Stimulated activated CD8-positive, alpha-beta memory T cell treated with anti-CD3 and anti-CD28 coated beads, Interleukin-7, amount 100 ng/mL, for 4 hours (primary cell): ENCODE results near the gene FGG.
"Not testable (repeated sequence)": the region's sequence is repeated elsewhere in the genome, so short reads cannot be mapped to it uniquely, and the experiment has no call there.

Experiments used
- DNase-seq, 2 donors: peaks; one replicate each; pipeline ENCODE4 v3.0.0-alpha.2; 2020; ENCODE audit warnings: low read depth in 2 of 2

The FGG gene

GRCh38 chr4:154611833-154612232, 623 bp downstream of the FGG start:
- DNase-seq, result no peak

- no peak for DNase-seq
These were observed 1.9 kb downstream of the FGG start for GRCh38 chr4:154610582-154610981.

GRCh38 chr4:154609532-154609931, 2.9 kb downstream of the FGG start:
- no peak for DNase-seq

GRCh38 chr4:154608361-154609252, 3.8 kb downstream of the FGG start:
- no peak for DNase-seq

GRCh38 chr4:154606728-154607723, 5.4 kb downstream of the FGG start:
- no peak for DNase-seq

GRCh38 chr4:154604696-154605200, 7.7 kb downstream of the FGG start:
- no peak for DNase-seq

GRCh38 chr4:154603033-154603943, 9.2 kb downstream of the FGG start:
- DNase-seq, result no peak

- no peak for DNase-seq
These were observed 9.9 kb downstream of the FGG start for GRCh38 chr4:154602404-154603020.

- no peak for DNase-seq
These were observed 14.4 kb downstream of the FGG start for GRCh38 chr4:154597798-154598774.

GRCh38 chr4:154597281-154597680, 15.2 kb downstream of the FGG start:
- not testable (repeated sequence) for DNase-seq

- no peak for DNase-seq
These were observed 16.6 kb downstream of the FGG start for GRCh38 chr4:154595807-154596206.

- not testable (repeated sequence) for DNase-seq
These were observed 18.1 kb downstream of the FGG start for GRCh38 chr4:154594343-154594742.

GRCh38 chr4:154593868-154594267, 18.6 kb downstream of the FGG start:
- no peak for DNase-seq

- DNase-seq, result no peak
These were observed 20.6 kb downstream of the FGG start for GRCh38 chr4:154591890-154592289.

GRCh38 chr4:154590329-154591006, 22.0 kb downstream of the FGG start, which contains the start of gene FGA:
Gene FGA, minus strand, starts transcription at chr4:154590742. Its CDS starts 55 bp downstream, at chr4:154590687.
- DNase-seq, result no peak

GRCh38 chr4:154589296-154590197, 22.9 kb downstream of the FGG start:
- no peak for DNase-seq

- no peak for DNase-seq
These were observed 24.3 kb downstream of the FGG start for GRCh38 chr4:154588198-154588597.
